HG03108 (cell line): ENCODE data around the gene CAPN10.

Source experiments
- ATAC-seq: cut with Tn5 transposase; IDR thresholded peaks from one replicate; pipeline ENCODE4 v1.9.1; 2021; ENCODE audit warnings: moderate library complexity; ENCODE audit not compliant: unreplicated experiment

CAPN10 gene

GRCh38 chr2:240622531-240623235 is 36.1 kb downstream of the CAPN10 start:
- no peak for ATAC-seq

- no peak for ATAC-seq
Observed at GRCh38 chr2:240623531-240624010, 37.0 kb downstream of the CAPN10 start.

GRCh38 chr2:240624011-240624949 is 37.7 kb downstream of the CAPN10 start:
- no peak for ATAC-seq

- ATAC-seq = no peak
Observed at GRCh38 chr2:240624950-240625621, 38.6 kb downstream of the CAPN10 start, which contains the start of gene GPR35. Gene GPR35 (plus strand): TSS chr2:240625480. CDS start chr2:240629953, 4,473 bp downstream.

GRCh38 chr2:240626531-240627300 is 40.2 kb downstream of the CAPN10 start:
- ATAC-seq = no peak

- no peak for ATAC-seq
Observed at GRCh38 chr2:240627736-240628506, 41.4 kb downstream of the CAPN10 start.

GRCh38 chr2:240628507-240628807 is 41.9 kb downstream of the CAPN10 start:
- no peak for ATAC-seq

- no peak for ATAC-seq
Observed at GRCh38 chr2:240628808-240629618, 42.5 kb downstream of the CAPN10 start.

GRCh38 chr2:240629619-240629967 is 43.1 kb downstream of the CAPN10 start:
- no peak for ATAC-seq

- ATAC-seq = no peak
Observed at GRCh38 chr2:240629968-240630770, 43.6 kb downstream of the CAPN10 start.

GRCh38 chr2:240630771-240631547 is 44.4 kb downstream of the CAPN10 start:
- no peak for ATAC-seq

- no peak for ATAC-seq
Observed at GRCh38 chr2:240631548-240632305, 45.2 kb downstream of the CAPN10 start.

GRCh38 chr2:240632306-240632721 is 45.8 kb downstream of the CAPN10 start:
- ATAC-seq = no peak

GRCh38 chr2:240635121-240635997 is 48.8 kb downstream of the CAPN10 start:
- ATAC-seq = no peak

GRCh38 chr2:240635998-240636547 is 49.5 kb downstream of the CAPN10 start:
- ATAC-seq = no peak
